DMS114 treated with DMSO at 0.1 percent for 48 hours (cell line): ENCODE results near the gene RALA.

Experiments used
- DNase-seq: peaks from one replicate; lab custom pipeline; 2025; ENCODE audit not compliant: unreplicated experiment; lab: John Stamatoyannopoulos, UW

RALA gene

DNA sequence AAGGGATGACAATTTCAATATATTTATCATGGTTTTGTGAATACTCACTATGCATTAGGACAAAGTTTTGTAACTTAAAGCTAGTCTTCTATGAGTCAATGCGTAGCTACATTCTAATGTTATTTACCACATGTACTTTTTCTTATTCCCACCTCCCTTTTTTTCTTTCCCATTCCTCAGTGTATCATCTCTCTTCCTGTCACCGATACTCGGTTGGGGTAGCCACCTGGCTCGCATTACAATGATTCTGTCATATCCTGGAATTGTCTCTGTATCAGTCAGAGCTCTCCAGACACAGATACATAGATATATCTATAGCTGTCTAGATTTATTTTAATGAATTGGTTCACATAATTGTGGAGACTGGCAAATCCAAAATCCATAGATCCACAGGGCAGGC lies 9.8 kb upstream of the RALA start:
- DNase-seq: no peak

DNA sequence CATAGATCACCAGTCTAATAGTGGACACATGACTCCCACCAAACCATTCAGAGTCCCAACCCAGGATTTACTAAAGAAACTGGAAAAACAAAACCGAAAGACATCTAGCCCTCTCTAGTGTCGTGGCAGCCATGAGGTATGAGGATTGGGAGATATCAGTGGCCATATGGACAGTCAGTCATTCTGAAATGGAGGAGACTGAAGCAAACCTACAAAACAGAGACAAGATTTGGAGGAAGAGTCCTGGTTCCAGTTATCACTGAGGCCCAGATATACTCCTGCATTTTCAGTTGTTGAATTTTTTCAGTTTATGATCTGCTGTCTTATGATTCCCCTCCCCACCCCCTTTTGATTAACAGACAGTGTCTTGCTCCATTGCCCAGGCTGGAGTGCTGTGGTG lies 9.1 kb upstream of the RALA start:
- DNase-seq: no peak

DNA sequence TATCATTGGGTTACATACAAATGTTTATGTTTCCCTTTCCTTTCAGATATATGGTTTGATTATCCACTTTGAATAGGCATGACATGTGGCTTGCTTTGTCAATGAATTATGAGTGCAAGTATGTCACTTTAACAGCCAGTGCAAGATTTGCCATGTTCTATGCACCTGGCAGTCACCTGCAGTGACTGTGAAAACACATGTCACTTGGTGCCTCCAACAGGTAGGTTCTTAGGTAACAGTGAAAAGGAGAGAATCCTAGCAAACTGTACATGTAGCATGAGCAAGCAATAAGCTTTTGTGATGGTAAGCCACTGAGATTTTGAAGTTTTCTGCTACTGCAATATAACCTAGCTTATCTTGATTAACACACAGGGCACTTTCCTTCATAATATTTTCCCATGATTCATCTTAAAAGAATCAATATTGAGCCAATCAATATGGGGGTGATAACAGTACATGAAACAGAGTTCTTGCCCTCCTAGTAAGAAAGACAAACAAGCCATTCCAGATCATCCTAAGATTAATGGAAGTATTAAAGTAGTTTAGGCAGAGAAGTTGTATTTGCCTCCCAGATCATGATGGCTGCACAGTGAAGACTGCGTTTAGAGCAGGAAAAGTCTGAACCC lies 7.9 kb upstream of the RALA start:
- DNase-seq: no peak

DNA sequence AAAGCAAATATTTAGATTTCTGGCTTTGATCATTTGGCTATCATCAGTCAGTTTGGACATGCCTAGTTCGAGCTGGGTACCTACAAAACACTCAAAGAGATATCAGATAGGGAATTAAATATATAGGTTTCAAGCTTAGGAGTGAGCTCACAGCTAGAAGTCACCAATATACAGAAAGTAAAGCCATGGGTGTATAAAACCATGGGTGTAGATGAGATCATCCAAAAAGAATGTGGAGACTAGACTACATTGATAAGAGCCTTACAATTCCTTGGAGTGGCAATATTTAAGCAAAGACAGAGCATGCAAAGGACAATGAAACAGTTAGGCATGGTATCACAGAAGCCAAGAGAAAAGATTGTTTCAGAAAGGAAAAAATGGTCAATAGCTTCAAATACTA lies 7.2 kb upstream of the RALA start:
- no peak for DNase-seq

DNA sequence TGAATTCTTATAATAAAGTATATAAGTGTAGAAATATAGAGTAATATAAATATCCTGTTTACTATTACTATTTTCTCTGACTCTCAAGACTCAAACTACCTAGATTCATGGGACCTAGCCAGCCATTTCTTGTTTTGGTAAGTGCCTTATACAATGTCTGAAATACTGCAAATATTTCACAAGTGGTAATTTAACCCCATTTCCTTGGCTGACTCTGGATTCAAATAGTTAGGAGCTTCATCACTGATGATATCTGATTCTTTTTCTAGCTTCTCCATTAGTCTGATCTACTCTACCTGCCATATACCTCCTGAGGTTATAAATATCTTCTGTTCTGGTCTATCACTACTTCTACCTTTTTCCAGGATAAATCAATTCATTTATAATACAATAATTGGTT lies 6.4 kb upstream of the RALA start:
- no peak for DNase-seq

DNA sequence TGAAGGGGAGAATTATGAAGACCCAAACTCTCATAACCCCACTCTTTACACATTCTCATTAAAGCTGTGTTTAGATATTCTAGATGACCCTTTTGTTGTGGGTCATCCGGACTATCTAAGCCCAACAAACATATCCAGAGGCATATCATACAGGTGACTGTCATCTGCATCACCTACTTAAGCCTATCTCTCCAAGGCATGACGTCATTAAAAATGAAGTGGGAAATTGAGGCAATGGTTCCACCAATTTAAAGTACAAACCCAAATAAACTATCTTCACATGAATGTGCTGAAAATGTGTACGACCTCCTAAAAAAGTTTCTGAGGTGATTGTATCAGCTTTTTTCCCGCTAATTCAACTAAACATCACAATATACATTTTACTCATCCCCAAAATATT lies 4.5 kb upstream of the RALA start:
- DNase-seq: no peak

DNA sequence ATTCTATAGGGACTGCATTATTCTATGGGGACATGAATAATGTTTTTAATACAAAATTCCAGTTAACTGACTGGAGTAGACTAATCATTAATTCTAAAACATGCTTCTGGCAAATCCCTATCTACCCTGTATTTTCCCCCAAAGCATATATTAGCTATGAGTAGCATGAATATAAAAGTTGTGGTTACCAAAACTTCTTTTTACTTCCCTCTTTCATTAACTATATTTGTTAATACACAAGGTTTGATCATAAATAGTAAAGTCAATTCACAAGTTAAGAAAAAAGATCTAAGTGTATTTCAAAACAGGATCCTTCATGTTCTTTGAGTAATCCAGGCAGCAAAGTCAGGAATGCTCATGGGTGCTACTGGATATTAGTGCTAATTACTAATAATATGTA lies 2.9 kb upstream of the RALA start:
- no peak for DNase-seq

DNA sequence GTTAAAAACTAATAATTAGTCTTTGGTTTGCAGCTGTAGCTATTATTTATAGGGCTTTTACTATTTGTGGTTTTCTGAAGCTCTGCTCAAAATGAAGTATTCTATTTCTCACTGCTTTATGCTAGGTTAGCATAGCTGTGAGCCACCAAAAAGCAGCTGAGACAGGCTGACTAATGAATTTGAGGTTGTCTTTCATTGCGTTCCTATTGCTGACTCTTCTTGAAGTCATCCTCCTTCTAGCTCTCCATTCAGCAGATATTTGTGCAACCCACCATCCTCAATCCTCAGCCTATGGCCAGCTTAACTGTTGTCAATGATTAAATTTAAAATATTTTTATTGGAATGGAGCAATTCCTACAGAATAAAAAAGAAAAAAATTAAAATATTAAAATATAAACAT lies 2.1 kb upstream of the RALA start:
- DNase-seq: no peak

DNA sequence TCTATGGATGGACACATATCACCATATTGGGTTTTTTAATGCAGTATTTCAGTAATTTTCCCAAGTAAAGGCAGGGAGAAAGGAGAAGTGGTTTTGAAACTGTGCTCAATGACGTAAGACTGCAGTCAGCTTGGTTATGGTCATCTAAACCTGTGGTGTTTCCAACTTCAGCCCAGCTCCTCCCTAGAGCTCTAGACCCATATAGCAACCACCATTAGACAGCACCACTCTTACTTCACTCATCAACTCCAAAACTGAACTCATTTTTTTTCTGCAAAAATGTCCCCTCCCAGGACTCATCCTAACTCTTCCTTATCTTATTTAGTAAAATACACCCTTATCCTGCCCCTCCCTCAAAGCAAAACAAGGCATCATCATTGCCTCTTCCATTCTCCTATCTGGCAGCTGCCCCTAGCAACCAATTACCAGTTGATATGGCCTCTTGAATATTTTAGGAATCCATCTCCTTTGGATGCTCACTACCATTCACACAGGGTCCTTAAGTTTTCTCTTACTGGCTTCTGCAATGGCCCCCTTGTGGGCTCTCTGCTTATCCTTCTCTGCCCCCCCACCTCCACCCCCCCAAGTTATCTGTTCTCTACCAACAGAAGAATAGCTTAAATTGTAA lies 1.5 kb upstream of the RALA start:
- DNase-seq: no peak

DNA sequence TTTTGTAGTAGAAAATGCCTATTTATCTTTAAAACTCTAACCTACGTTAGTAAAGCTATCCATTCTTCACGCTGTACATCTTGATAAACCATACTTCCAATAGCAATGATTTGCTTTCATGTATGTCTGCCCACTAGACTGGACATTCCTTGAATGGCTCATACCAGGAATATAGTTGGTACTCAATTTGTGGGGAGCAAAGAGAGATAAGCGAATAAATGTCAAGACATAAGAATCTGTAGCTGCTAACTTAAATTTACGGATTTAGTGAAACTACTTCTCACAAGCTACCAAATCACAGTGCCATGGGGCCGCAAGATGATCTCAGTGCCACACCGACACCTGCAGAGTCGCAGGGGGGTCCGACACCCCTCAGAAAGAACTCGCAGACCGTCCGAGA lies 763 bp upstream of the RALA start:
- DNase-seq: no peak

DNA sequence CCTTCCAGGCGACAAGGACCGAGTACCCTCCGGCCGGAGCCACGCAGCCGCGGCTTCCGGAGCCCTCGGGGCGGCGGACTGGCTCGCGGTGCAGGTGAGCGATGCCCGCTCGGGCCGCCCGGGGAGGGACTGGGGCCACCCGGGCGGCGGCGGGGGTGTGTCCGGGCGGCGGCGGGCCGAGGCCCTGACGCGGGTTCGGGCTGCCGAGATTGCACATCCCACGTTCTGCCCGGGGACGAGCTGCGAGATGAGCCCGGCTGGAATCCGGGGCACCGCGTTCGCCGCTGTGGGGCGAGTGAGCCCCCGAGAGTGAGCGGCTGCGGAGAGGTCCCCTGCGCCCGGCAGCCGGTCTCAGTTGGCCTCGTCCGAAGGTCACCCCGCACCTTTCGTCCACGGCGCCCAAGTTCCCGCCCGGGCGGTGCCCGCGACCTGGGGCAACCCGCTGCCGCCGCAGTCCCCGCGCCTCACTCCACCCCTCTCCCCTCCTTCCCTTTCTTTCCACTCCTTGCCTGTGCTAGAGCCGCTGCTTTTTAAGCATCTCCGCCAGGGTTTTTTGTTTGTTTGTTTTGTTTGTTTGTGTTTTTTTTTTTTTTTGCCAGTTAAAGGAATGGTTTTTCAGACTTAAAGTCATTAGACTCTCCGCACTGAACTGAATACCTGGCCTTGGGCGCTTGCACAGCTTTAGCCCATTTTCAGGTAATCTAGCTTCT lies 515 bp downstream of the RALA start:
- no peak for DNase-seq

DNA sequence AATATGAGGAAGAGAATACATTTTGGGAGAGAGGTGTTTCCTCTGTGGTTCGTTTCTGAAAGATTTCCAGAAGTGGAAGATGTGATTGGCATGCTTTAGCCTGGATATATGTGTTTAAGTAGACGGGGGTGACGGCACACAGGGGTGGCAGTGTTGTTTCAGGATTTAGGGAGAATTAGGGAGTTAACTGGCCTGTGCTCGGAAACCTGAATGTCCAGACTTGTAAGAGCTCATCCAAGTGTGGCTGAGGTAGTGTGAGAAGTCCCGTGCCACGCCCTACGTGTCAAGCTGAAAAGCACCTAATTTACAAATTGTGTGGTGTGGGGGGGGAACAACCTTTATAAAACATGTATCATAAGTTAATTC lies 1.1 kb downstream of the RALA start:
- DNase-seq: no peak

DNA sequence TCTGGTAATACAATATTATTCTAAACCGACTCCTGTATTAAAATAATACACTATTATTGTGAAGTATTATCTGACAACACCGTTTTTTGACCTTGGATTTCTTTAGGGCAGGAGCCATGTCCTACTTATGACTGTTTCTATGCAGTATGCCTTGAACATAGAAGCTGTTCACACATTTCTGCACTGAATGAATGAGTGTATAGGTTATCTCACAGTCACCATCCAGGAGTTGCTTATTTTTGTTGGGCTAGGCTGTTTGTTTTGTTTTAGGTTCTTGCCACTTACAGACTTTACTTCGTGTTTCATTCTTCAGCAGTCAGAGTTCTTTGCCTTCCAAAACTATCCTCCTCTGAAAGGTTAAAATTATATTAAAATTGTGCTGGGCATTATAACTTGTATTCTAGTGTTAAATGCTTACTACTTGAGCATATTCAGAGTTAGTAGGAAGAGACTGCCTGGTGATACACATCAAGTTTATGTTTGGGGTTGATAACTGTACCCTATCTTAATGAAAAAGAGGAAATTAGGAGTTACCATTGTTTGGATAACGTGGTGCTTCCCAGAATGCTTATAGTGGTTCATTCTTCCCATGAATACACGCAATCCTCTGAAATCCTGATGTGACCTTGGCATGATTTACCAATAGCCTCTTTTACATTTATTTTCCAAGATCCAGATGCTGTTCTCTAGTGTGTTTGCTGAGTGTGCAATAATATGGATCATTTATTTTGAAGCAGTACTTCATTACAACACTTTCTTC lies 1.7 kb downstream of the RALA start:
- DNase-seq: no peak

DNA sequence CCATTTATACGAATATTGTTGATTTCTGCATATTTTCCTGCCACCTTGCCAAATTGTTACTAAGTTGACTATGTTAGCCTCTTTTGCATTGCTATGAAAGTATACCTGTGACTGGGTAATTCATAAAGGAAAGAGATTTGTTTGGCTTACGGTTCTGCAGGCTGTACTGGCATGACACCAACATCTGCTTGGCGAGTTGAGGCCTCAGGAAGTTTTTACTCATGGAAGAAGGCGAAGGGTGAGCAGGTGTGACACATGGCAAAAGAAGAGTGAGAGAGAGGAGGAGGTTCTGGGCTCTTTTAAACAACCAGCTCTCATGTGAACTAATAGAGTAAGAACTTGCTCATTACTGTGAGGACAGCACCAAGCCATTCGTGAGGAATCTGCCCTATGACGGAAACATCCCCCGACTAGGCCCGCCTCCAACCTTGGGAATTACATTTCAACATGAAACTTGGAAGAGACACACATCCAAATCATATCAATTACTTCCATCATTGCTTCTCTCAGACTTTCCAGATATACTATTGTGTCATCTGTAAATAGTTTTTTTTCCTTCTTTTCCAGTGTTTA lies 8.4 kb downstream of the RALA start:
- DNase-seq: no peak

DNA sequence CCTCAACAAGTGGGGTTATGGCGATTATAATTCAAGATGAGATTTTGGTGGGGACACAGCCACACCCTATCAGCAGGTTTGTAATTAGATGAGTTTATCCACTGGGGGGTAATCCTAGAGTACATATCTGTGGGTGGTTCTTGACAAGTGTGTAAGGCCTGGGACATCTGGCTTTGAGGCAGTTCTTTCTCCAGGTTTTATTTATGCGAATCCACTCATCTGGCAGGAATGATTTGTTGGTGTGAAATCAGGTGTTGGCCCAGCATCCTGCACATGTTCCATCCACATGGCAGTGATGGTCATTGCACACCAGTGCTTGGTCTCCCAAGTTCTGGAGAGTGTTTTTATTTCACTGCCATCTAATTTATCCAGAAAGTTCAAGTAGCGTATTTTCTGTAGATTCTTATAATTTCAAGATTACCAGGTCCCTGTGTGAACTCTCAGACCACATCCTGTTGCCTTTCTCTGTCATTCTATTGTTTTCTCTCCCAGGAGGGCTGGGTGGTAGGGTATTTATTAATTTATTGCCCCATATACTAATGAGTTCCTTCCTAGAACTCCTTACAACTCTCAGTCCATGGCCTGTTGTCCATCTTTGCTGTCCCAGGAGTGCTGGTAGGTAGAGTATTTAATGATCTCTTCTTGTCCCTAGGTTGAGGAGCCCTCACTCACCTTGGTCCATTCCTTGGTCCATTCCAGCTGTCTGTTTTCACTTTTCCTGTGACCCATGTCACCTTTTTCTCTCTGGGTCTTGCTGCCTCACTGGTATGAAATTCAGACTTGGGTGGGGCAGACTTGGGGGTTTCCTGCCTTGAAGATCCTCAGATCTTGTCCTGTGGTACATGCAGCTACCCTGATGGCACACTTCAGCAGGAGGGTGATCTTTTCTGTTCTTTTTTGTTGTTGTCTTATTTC lies 10.4 kb downstream of the RALA start:
- no peak for DNase-seq

DNA sequence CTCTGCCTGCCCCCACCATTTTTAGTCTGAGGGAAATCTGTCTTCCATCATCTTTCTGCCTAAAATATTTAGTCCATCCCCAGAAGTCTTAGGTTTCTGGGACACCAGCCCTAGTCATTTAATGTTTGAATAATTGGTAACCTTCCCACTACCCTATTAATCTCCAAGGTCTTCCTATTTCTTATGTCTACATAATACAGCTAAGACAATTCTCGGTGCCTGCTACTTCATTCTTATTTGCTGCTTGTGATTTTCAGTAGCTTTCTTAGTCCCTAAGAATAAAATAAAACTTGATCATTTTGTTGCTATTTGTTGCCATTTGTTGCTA lies 11.1 kb downstream of the RALA start:
- no peak for DNase-seq

DNA sequence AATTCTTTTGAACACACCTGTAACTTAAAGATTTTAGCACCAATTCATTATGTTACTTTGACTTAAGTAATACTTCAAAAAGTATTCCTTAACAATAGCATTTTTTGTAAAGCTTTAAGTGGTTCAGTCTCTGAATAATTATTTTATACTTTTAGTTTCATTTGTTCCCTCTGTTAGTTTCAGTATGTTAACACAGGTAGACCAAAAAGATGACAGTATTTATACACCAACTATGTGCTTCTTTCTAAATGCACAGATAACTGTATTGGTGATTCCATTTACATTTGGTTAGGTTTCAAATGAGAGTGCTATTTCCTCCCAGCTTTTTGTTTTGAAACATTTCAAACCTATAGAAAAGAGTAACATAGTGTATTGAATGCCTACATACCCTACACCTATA lies 14.0 kb downstream of the RALA start:
- no peak for DNase-seq

DNA sequence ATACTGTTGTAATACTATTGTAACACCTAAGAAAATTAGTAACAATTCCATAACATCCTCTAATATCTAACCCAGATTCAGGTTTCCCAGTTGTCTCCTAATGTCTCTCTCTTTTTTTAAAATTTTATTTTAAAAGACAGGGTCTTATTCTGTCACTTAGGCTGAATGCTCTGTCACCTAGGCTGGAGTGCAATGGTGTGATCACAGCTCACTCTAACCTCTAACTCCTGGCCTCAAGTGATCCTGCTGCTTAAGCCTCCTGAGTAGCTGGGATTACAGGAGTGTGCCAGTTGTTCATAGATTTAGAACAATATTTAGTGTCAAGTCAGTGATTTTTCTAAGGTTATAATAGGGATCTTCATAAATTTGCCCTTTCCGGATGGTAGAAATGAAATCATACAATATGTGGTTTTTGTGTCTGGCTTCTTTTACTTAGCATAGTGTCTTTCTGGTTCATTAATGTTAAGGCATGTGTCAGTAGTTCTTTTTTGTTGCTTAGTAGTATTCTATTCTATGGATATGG lies 14.7 kb downstream of the RALA start:
- DNase-seq: no peak

DNA sequence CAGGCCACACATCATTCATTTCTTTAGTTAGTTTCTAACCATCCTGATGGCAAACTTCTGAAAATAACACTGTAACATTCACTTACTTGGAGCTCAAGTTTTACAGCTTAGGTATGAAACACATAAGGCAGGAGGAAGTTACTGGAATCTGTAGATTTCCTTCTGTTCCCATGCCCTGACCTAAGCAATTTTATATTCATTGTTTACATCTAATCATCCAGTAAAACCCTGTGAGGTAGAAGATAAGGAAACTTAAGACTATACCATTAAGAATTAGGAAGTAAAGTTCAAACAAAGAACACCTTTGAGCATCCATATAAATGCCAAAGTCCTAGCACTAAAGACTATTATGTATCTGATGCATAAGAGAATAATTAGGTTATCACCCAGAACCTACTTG lies 19.5 kb downstream of the RALA start:
- no peak for DNase-seq

DNA sequence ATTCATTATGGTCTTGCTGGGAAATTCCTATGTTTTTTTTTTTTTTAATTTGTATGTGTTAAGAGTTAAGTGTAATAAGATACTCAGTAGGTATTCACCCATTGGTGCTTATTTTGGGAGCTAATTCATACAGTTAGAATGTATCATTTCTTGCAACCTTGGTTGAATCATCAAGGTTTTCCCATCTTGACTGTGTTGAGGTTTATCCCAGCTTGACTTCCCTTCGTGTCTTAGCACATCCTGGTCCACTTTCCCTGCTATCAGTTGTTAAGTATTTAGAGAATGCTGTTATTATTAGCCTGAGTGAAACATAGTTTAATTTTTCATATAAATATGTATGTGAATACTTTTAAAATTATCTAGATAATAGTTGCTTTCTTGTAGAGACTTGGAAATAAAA lies 20.8 kb downstream of the RALA start:
- DNase-seq: no peak
